RPMI7951 (cell line): ENCODE data around the gene PITPNM3. TPM values are rescaled to one million over a fixed set of nuclear protein-coding genes. Genes with fewer than 3 reads are reported as not detected.
"Not testable (repeated sequence)": the region's sequence is repeated elsewhere in the genome, so short reads cannot be mapped to it uniquely, and the experiment has no call there.

Experiments
- DNase-seq: peaks from one replicate; pipeline ENCODE4 v3.0.0-alpha.2; 2012; ENCODE audit warnings: low read depth
- total RNA-seq: library from RNA; depleted of rRNA; stranded (reverse); fragments of >200 nt; shearing (Covaris generic); gene quantifications from 2 replicates; pipeline ENCODE4 v1.2.3, GENCODE V29; 2014

The PITPNM3 gene
- total RNA-seq, 1 experiment from 2014 or later = 0.12 TPM

GRCh38 chr17:6574687-6575595 lies 18.6 kb upstream of the PITPNM3 start:
- DNase-seq = peak; percentile 37

DNA sequence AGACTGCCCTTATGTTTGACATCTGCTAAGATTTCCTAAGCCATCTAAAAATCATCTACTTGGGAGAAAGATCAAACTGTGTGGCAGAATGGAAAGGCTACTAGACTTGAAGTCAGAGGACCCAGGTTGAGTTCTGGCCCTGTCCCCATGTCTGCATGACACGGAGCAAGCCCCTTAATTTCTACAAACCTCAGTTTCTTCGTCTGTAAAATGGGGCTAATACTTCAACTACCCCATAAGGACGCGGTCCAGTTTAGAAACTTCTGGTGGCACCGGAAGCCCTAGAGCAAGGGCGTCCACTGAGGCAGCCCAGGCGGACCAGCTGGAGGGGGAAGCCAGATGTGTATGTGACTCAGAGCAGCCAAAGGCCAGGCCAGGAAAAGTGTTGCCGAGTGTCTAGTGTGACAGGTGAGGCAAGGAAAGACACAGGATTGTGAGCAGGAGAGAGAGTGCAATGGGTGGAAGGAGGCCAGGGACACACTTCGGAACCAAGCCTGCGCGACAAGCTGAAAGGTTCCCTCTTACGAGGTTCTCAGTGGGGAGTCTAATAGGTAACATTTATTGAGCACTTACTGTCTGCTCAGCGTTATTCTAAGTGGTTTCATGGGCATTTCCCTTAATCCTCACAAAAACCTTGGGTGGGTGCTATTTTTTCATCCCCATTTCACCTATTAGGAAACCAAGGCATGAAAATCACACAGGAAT lies 17.8 kb upstream of the PITPNM3 start:
- DNase-seq = no peak

- not testable (repeated sequence) for DNase-seq
Observed at GRCh38 chr17:6573495-6573894, 17.1 kb upstream of the PITPNM3 start.

- DNase-seq = no peak
Observed at GRCh38 chr17:6572972-6573370, 16.6 kb upstream of the PITPNM3 start.

DNA sequence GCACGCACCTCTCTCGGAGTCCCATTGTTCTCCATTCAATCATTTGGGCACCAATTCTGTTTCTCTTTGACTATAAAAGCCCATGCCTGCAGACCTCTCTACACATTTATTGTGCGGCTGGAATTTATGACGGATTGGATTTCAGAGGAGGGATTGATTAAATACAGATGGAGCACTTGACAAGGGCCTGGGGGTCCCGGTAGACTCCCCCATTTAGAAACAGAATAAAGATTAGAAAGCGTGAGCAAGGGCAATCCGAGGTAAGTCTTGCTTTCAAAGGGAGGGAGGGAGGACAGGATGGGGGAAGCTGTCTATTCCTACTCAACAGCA lies 15.1 kb upstream of the PITPNM3 start:
- DNase-seq = no peak

DNA sequence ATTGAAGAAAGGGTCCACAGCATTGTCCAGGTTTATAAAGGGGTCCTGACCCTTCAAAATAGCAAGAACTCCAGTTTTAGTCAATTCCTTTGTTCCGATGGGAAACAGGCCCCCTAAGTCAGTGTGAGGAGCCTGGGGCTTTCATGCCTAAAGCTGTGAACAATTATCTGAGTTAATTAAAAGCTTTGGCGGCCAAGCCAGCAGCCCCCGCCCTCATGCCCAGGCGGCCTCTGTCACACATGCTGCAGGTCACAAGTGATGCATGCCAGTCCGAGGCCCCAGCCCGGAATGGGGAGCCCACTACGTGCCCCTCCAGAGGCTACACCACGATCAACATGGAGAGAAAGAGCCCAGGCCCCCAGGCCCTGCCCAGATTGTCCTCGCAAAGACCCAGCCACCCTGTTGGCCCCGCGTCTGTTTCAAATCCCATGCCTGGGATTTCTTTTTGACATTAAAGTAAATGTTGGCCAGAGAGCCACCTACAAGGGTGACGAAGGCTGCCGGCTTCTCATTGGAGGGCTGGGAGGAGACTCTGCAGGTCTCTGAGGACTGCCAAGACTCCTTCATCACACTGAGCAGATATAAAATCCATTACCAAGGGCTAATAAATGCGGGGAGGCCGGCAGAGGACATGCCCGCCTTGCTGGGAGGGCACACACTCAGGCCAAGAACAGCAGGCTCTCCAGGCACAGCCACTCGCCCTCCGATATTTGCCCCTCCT lies 14.5 kb upstream of the PITPNM3 start:
- DNase-seq = no peak

DNA sequence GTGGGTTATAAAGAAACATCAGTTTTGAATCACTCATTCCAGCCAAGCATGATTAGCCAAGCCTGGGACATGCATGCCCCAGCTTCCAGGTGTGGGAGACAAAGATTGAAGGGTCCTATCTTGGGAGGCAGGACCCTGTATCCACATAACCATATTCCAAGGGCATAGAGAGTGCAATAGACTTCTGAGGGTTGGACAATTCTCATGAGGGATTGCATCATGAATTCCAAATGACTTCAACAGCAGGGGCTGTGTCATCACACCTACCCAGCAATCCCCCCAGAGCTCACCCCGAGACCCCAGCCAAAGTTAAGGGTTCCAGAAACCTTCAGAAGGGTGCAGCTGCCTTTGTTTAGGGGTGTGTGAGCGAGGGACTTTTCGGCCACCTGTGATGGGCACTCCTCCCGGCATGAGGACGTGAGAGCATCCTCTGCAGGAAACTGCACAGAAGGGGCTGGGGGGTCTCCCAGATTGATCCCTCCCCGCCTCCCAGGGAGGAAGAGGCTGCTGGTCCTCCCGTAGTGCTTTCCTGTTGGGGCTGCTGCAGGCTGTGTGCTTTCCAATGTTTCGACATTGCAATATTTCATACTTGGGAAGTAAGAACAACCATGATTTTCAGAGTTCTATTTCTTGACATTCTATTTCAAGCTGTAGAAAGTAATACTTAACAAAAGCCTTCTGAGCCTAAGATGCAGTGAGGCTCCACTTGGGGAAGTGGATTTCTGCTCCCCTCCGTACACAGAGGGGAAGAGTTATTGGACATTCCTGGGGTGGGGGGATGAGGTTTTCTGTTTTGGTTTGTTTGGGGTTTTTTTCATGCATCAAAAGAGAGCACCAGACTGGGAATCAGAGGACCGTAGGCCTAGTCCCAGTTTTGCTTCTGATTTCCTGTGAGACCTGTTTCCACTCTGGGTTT lies 13.3 kb upstream of the PITPNM3 start:
- DNase-seq = no peak

- no peak for DNase-seq
Observed at GRCh38 chr17:6568184-6568758, 11.9 kb upstream of the PITPNM3 start.

DNA sequence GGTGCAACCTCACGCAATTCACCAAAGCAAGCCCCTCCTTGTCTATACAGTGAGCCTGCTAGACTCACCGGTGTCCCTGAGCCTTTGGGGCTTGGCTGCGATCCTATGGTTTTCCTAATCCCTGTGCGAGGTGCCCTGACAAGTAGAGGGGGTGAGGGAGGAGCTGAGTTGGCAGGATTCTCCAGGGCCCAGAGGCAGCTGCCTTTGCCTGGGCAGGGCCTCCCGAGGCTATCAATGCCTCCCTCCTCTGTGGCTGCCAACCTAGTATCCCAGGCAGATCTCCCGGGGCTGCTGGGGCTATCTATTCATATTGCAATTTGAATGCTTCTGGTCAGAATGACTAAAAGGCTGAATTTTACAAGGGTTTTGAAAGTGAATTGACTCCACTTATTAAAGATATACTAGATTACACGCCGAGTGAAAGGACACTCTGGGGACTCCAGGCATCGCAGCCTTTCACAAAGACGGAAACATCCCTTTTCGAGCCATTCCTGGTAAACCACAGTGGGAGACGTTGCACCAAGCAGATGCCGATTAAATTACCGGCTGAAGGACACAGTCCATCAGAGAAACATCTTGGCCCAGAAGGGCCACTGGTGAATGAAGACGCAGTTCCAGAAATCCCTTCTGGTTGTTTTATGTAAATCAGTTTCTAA lies 11.3 kb upstream of the PITPNM3 start:
- DNase-seq = no peak

- no peak for DNase-seq
Observed at GRCh38 chr17:6561446-6561845, 5.1 kb upstream of the PITPNM3 start.

DNA sequence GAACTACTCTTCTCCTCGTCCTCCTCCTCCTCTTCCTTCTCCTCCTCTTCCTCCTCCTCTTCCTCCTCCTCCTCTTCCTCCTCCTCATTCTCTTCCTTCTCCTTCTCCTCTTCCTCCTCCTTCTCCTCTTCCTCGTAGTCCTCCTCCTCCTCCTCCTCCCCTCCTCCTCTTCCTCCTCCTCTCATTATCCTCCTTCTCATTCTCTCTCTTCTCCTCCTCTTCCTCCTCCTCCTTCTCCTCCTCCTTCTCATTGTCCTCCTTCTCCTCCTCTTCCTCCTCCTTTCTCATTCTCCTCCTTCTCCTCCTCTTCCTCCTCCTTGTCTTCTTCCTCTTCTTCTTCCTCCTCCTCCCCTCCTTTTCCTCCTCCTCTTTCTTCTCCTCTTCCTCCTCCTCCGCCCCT lies 4.1 kb upstream of the PITPNM3 start:
- DNase-seq = no peak

GRCh38 chr17:6559753-6560215 lies 3.4 kb upstream of the PITPNM3 start:
- no peak for DNase-seq

DNA sequence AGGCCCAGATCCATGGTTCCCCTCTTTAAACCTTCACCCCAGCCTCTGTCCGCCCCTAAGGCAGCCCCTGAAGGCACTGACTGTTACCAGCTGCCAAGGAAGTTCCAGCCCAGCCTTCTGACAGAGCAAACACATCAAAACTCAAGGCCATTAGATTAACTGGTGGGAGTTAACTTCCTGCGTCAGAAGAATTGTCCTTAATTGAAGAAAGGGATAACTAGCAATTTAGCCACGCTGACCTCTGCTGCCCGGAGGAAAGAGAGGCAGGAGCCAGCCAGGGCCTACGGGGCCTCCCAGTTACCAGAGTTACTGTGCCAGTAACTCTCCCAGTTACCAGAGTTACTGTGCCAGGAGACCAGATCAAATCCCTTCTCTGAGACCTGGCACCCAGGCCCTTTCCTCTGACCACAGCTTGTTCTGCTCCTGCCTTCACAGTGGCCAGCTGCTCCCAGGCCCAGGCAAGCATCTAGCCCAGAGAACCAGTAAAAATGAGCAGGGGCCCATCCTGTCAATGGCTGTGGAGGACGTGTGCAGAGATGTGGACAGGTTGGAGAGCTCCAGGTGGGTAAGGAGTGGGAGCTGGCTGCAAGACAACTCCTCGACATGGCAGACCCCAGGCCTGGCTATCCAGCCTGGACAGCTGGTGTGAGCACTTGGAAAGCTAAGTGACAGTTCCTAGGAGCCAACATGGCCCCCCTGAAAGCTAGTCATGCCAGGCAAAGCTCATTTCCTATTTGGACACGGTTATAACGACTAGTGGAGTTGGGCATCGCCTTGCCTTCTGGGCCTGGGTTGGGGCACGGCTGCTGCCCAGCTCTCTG lies 2.8 kb upstream of the PITPNM3 start:
- no peak for DNase-seq

DNA sequence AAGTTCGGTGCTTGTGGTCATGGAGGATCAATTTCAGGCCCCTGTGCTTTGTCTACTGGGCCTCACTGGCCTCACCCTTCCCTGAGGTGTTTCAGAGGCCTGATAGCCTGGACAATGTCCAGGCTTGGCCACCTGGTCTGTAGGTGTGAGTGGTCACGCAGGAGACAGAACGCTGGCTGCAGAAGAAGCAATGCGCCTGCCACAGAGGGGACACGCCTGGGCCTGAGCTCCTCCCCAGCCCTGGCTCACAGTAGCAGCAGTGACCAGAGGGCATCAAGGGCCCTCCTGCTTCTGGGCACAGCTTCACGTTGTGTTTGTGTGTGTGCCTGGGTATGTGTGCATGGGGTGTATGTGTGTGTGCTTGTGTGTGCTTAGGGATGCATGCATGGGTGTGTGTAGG lies 1.9 kb upstream of the PITPNM3 start:
- DNase-seq = no peak

GRCh38 chr17:6557040-6557438 lies 684 bp upstream of the PITPNM3 start:
- no peak for DNase-seq

- DNase-seq = peak; percentile 37
Observed at GRCh38 chr17:6555331-6556120, 829 bp downstream of the PITPNM3 start.

- no peak for DNase-seq
Observed at GRCh38 chr17:6554871-6555330, 1.5 kb downstream of the PITPNM3 start.

- peak; percentile 11 for DNase-seq
Observed at GRCh38 chr17:6554342-6554741, 2.0 kb downstream of the PITPNM3 start.
